ENCODE data around the gene CLDN14.

The CLDN14 gene

GRCh38 chr21:36522219-36522808 is 42.4 kb upstream of the CLDN14 start:
- no peaks in the 10 kb centered on the region for H3K36me3 ChIP-seq (ENCODE audit: control insufficient read depth, insufficient read depth, low read length)
- no peak overlapping the region for H3K9ac ChIP-seq (ENCODE audit: low read length)
- no peak overlapping the region for H4K5ac ChIP-seq (ENCODE audit: low read length)
- no peak overlapping the region for H3K4me2 ChIP-seq (ENCODE audit: low read length)
- H2BK15ac ChIP-seq (replicated peaks; ENCODE audit: low read depth) = no peak overlapping the region
- H3K18ac ChIP-seq (ENCODE audit: low read length) = no peak overlapping the region
- H3K23ac ChIP-seq (ENCODE audit: low read length) = no peak overlapping the region
- no peak overlapping the region for H2BK120ac ChIP-seq (ENCODE audit: low read depth, low read length)
- no CpG with 5 or more reads among the region's 14 CpGs for WGBS (ENCODE audit: extremely low coverage, insufficient coverage, low lambda C conversion rate)
- no peak overlapping the region for H3K4ac ChIP-seq (ENCODE audit: low read depth, low read length)
- no peaks in the 10 kb centered on the region for H3K27me3 ChIP-seq (ENCODE audit: insufficient read depth, low read length, poor library complexity)
- DNase-seq = no peak
- H3K27ac ChIP-seq (ENCODE audit: low read depth, low read length) = no peak overlapping the region
- H3K4me3 ChIP-seq (ENCODE audit: low read length) = no peak overlapping the region
- no peak overlapping the region for H4K8ac ChIP-seq (ENCODE audit: low read depth, low read length)
- H3K56ac ChIP-seq (ENCODE audit: low read length) = no peak overlapping the region
- no peaks in the 10 kb centered on the region for H3K79me2 ChIP-seq (ENCODE audit: control insufficient read depth, insufficient read depth, low read length)
- H2AK5ac ChIP-seq (ENCODE audit: low read length) = no peak overlapping the region
- H2BK5ac ChIP-seq (ENCODE audit: low read length) = no peak overlapping the region
- H3K79me1 ChIP-seq (ENCODE audit: low read length) = no peaks in the 10 kb centered on the region
- H3K4me1 ChIP-seq (ENCODE audit: control insufficient read depth, low read depth, low read length) = no peaks in the 10 kb centered on the region

GRCh38 chr21:36518883-36519492 is 39.1 kb upstream of the CLDN14 start:
- Histone ChIP-seq H2BK15ac (replicated peaks; ENCODE audit: low read depth) (no peak overlapping the region), H3K27me3 (ENCODE audit: insufficient read depth, low read length, poor library complexity) (no peaks in the 10 kb centered on the region), H3K56ac (ENCODE audit: low read length) (no peak overlapping the region), H3K4me1 (ENCODE audit: control insufficient read depth, low read depth, low read length) (no peaks in the 10 kb centered on the region), H2BK5ac (ENCODE audit: low read length) (no peak overlapping the region), H3K4me2 (ENCODE audit: low read length) (no peak overlapping the region), H4K5ac (ENCODE audit: low read length) (no peak overlapping the region), H3K18ac (ENCODE audit: low read length) (no peak overlapping the region), H3K79me2 (ENCODE audit: control insufficient read depth, insufficient read depth, low read length) (no peaks in the 10 kb centered on the region), H4K8ac (ENCODE audit: low read depth, low read length) (no peak overlapping the region), H3K9ac (ENCODE audit: low read length) (no peak overlapping the region), H3K4ac (ENCODE audit: low read depth, low read length) (no peak overlapping the region), H3K23ac (ENCODE audit: low read length) (no peak overlapping the region), H2BK120ac (ENCODE audit: low read depth, low read length) (no peak overlapping the region), H3K27ac (ENCODE audit: low read depth, low read length) (no peak overlapping the region), H3K36me3 (ENCODE audit: control insufficient read depth, insufficient read depth, low read length) (no peaks in the 10 kb centered on the region), H3K79me1 (ENCODE audit: low read length) (no peaks in the 10 kb centered on the region), H2AK5ac (ENCODE audit: low read length) (no peak overlapping the region), H3K4me3 (ENCODE audit: low read length) (no peak overlapping the region)
- no peak for DNase-seq
- WGBS (ENCODE audit: extremely low coverage, insufficient coverage, low lambda C conversion rate) = no CpG with 5 or more reads among the region's 10 CpGs

- Histone ChIP-seq H2AK5ac (ENCODE audit: low read length) (no peak overlapping the region), H3K23ac (ENCODE audit: low read length) (no peak overlapping the region)
- no CpG with 5 or more reads among the region's 6 CpGs for WGBS (ENCODE audit: extremely low coverage, insufficient coverage, low lambda C conversion rate)
Measured at GRCh38 chr21:36517366-36518075, 37.6 kb upstream of the CLDN14 start.

GRCh38 chr21:36516281-36516680 is 36.4 kb upstream of the CLDN14 start:
- H3K9ac ChIP-seq (ENCODE audit: low read length) = no peak overlapping the region
- H3K27ac ChIP-seq (ENCODE audit: low read depth, low read length) = no peak overlapping the region
- H4K5ac ChIP-seq (ENCODE audit: low read length) = no peak overlapping the region
- H3K4ac ChIP-seq (ENCODE audit: low read depth, low read length) = no peak overlapping the region
- no peak for DNase-seq
- H2BK5ac ChIP-seq (ENCODE audit: low read length) = no peak overlapping the region
- H3K79me2 ChIP-seq (ENCODE audit: control insufficient read depth, insufficient read depth, low read length) = no peaks in the 10 kb centered on the region
- H3K56ac ChIP-seq (ENCODE audit: low read length) = no peak overlapping the region
- no peak overlapping the region for H2BK120ac ChIP-seq (ENCODE audit: low read depth, low read length)
- no peak overlapping the region for H3K4me2 ChIP-seq (ENCODE audit: low read length)
- H3K79me1 ChIP-seq (ENCODE audit: low read length) = no peaks in the 10 kb centered on the region
- no CpG with 5 or more reads among the region's 3 CpGs for WGBS (ENCODE audit: extremely low coverage, insufficient coverage, low lambda C conversion rate)
- no peaks in the 10 kb centered on the region for H3K27me3 ChIP-seq (ENCODE audit: insufficient read depth, low read length, poor library complexity)
- no peak overlapping the region for H4K8ac ChIP-seq (ENCODE audit: low read depth, low read length)
- no peak overlapping the region for H3K23ac ChIP-seq (ENCODE audit: low read length)
- H3K4me3 ChIP-seq (ENCODE audit: low read length) = no peak overlapping the region
- no peak overlapping the region for H2AK5ac ChIP-seq (ENCODE audit: low read length)
- H2BK15ac ChIP-seq (replicated peaks; ENCODE audit: low read depth) = no peak overlapping the region
- H3K18ac ChIP-seq (ENCODE audit: low read length) = no peak overlapping the region
- no peaks in the 10 kb centered on the region for H3K36me3 ChIP-seq (ENCODE audit: control insufficient read depth, insufficient read depth, low read length)
- H3K4me1 ChIP-seq (ENCODE audit: control insufficient read depth, low read depth, low read length) = no peaks in the 10 kb centered on the region

More at GRCh38 chr21:36517366-36518075, 37.6 kb upstream of the CLDN14 start:
- Histone ChIP-seq H3K27ac (ENCODE audit: low read depth, low read length) (no peak overlapping the region), H3K4ac (ENCODE audit: low read depth, low read length) (no peak overlapping the region), H2BK15ac (replicated peaks; ENCODE audit: low read depth) (no peak overlapping the region), H3K18ac (ENCODE audit: low read length) (no peak overlapping the region), H3K4me3 (ENCODE audit: low read length) (no peak overlapping the region), H3K56ac (ENCODE audit: low read length) (no peak overlapping the region), H3K9ac (ENCODE audit: low read length) (no peak overlapping the region), H2BK120ac (ENCODE audit: low read depth, low read length) (no peak overlapping the region), H3K79me2 (ENCODE audit: control insufficient read depth, insufficient read depth, low read length) (no peaks in the 10 kb centered on the region), H3K27me3 (ENCODE audit: insufficient read depth, low read length, poor library complexity) (no peaks in the 10 kb centered on the region), H3K36me3 (ENCODE audit: control insufficient read depth, insufficient read depth, low read length) (no peaks in the 10 kb centered on the region), H3K4me2 (ENCODE audit: low read length) (no peak overlapping the region), H3K4me1 (ENCODE audit: control insufficient read depth, low read depth, low read length) (no peaks in the 10 kb centered on the region), H4K8ac (ENCODE audit: low read depth, low read length) (no peak overlapping the region), H3K79me1 (ENCODE audit: low read length) (no peaks in the 10 kb centered on the region), H4K5ac (ENCODE audit: low read length) (no peak overlapping the region), H2BK5ac (ENCODE audit: low read length) (no peak overlapping the region)
- DNase-seq = no peak

GRCh38 chr21:36513430-36513829 is 33.5 kb upstream of the CLDN14 start:
- Histone ChIP-seq H3K4ac (ENCODE audit: low read depth, low read length) (no peak overlapping the region), H3K79me2 (ENCODE audit: control insufficient read depth, insufficient read depth, low read length) (no peaks in the 10 kb centered on the region), H2BK120ac (ENCODE audit: low read depth, low read length) (no peak overlapping the region), H3K36me3 (ENCODE audit: control insufficient read depth, insufficient read depth, low read length) (no peaks in the 10 kb centered on the region), H3K4me1 (ENCODE audit: control insufficient read depth, low read depth, low read length) (no peaks in the 10 kb centered on the region), H3K23ac (ENCODE audit: low read length) (no peak overlapping the region), H3K18ac (ENCODE audit: low read length) (no peak overlapping the region), H3K4me3 (ENCODE audit: low read length) (no peak overlapping the region), H2AK5ac (ENCODE audit: low read length) (no peak overlapping the region), H3K27ac (ENCODE audit: low read depth, low read length) (no peak overlapping the region), H3K56ac (ENCODE audit: low read length) (no peak overlapping the region), H4K8ac (ENCODE audit: low read depth, low read length) (no peak overlapping the region), H3K79me1 (ENCODE audit: low read length) (no peaks in the 10 kb centered on the region), H2BK15ac (replicated peaks; ENCODE audit: low read depth) (no peak overlapping the region), H3K4me2 (ENCODE audit: low read length) (no peak overlapping the region), H3K9ac (ENCODE audit: low read length) (no peak overlapping the region), H2BK5ac (ENCODE audit: low read length) (no peak overlapping the region), H4K5ac (ENCODE audit: low read length) (no peak overlapping the region), H3K27me3 (ENCODE audit: insufficient read depth, low read length, poor library complexity) (no peaks in the 10 kb centered on the region)
- DNase-seq = no peak
- WGBS (ENCODE audit: extremely low coverage, insufficient coverage, low lambda C conversion rate) = no CpG with 5 or more reads among the region's 1 CpG
